Astrocyte (in vitro differentiated cells and primary cell): ENCODE measurements around the gene FGD5. TPM values are rescaled to one million over a fixed set of nuclear protein-coding genes. Genes with fewer than 3 reads are reported as not detected.

Source experiments
- DNase-seq: peaks from one replicate; pipeline ENCODE4 v3.0.0-alpha.2; 2010; ENCODE audit warnings: low read depth
- FAIRE-seq: peaks from 2 replicates; lab custom pipeline; 2011; peaks lifted over from hg19 to GRCh38; lab: Jason Lieb, UNC
- H2AFZ ChIP-seq: 2 replicates; pipeline ENCODE4 v1.6.0; 2012; ENCODE audit warnings: low read depth, low read length, inconsistent platforms
- H3K27ac ChIP-seq: 2 replicates; pipeline ENCODE4 v1.5.1; 2011; ENCODE audit warnings: low read depth, low read length, inconsistent platforms
- H3K27me3 ChIP-seq: 2 replicates; pipeline ENCODE4 v1.6.0; 2011; ENCODE audit warnings: low read length, inconsistent platforms; ENCODE audit not compliant: insufficient read depth
- H3K36me3 ChIP-seq: 2 replicates; pipeline ENCODE4 v1.5.1; 2011; ENCODE audit warnings: low read length, inconsistent platforms; ENCODE audit not compliant: insufficient read depth
- H3K4me1 ChIP-seq: 2 replicates; pipeline ENCODE4 v1.5.1; 2011; ENCODE audit warnings: low read length, inconsistent platforms; ENCODE audit not compliant: insufficient read depth
- H3K4me2 ChIP-seq: 2 replicates; pipeline ENCODE4 v1.6.0; 2012; ENCODE audit warnings: low read length, inconsistent platforms
- H3K4me3 ChIP-seq: 2 replicates; pipeline ENCODE4 v1.5.1; 2011; ENCODE audit warnings: low read depth, mild to moderate bottlenecking, low read length, inconsistent platforms; ENCODE audit not compliant: insufficient read depth
- H3K79me2 ChIP-seq: 2 replicates; pipeline ENCODE4 v1.6.0; 2012; ENCODE audit warnings: mild to moderate bottlenecking, low read length, inconsistent platforms; ENCODE audit not compliant: insufficient read depth
- H3K9ac ChIP-seq: 2 replicates; pipeline ENCODE4 v1.6.0; 2012; ENCODE audit warnings: mild to moderate bottlenecking, low read length, inconsistent platforms
- H3K9me3 ChIP-seq: 2 replicates; pipeline ENCODE4 v1.5.1; 2012; ENCODE audit warnings: low read depth, mild to moderate bottlenecking, low read length, inconsistent platforms; ENCODE audit not compliant: insufficient read depth
- H4K20me1 ChIP-seq: 2 replicates; pipeline ENCODE4 v1.6.0; 2012; ENCODE audit warnings: low read length, inconsistent platforms; ENCODE audit not compliant: insufficient read depth
- H3K27ac Mint-ChIP-seq: one replicate; pipeline ENCODE4 v1.8.0; 2021; ENCODE audit warnings: mild to moderate bottlenecking, mixed read lengths; ENCODE audit not compliant: unreplicated experiment
- H3K27me3 Mint-ChIP-seq: one replicate; pipeline ENCODE4 v1.8.0; 2021; ENCODE audit warnings: low read depth, mixed read lengths; ENCODE audit not compliant: unreplicated experiment
- H3K36me3 Mint-ChIP-seq: one replicate; pipeline ENCODE4 v1.8.0; 2021; ENCODE audit warnings: low read depth, mixed read lengths; ENCODE audit not compliant: unreplicated experiment
- H3K4me1 Mint-ChIP-seq: one replicate; pipeline ENCODE4 v1.8.0; 2021; ENCODE audit warnings: low read depth, mixed read lengths; ENCODE audit not compliant: unreplicated experiment
- H3K4me3 Mint-ChIP-seq: one replicate; pipeline ENCODE4 v1.8.0; 2021; ENCODE audit warnings: mild to moderate bottlenecking, moderate library complexity, mixed read lengths; ENCODE audit not compliant: unreplicated experiment
- H3K9me3 Mint-ChIP-seq: one replicate; pipeline ENCODE4 v1.8.0; 2021; ENCODE audit warnings: mild to moderate bottlenecking, mixed read lengths; ENCODE audit not compliant: unreplicated experiment
- CTCF ChIP-seq: IDR thresholded peaks from 2 replicates; pipeline ENCODE4 v1.5.1; 2011; ENCODE audit warnings: low read depth, mild to moderate bottlenecking, inconsistent platforms, low read length, moderate library complexity; ENCODE audit not compliant: insufficient read depth
- EZH2 ChIP-seq: IDR thresholded peaks from 2 replicates; pipeline ENCODE4 v1.6.1; 2012; ENCODE audit warnings: mild to moderate bottlenecking, low read length, inconsistent platforms; ENCODE audit not compliant: insufficient read depth
- total RNA-seq: library from RNA; stranded (reverse); gene quantifications from 2 replicates; pipeline ENCODE4 v1.2.1, GENCODE V29; 2021

The FGD5 gene
- total RNA-seq, 1 donor from 2014 or later: 2.0 TPM

- Histone ChIP-seq H3K4me2 (peak within 1 kb of the TSS; percentile 94), H4K20me1 (peaks cover 41% of the 10 kb centered on the region), H3K36me3 (peaks cover 13% of the 10 kb centered on the region), H3K9me3 (no peaks in the 10 kb centered on the region), H3K9ac (peak within 1 kb of the TSS; percentile 98), H3K27me3 (no peaks in the 10 kb centered on the region), H3K4me1 (peaks cover 14% of the 10 kb centered on the region), H3K27ac (peak within 1 kb of the TSS; percentile 99), H3K4me3 (peak within 1 kb of the TSS; percentile 90), H3K79me2 (peaks cover 83% of the 10 kb centered on the region), H2AFZ (peak within 1 kb of the TSS; percentile 94)
- Mint-ChIP-seq H3K27ac (peak within 1 kb of the TSS; percentile 100), H3K4me1 (peaks cover 8% of the 10 kb centered on the region), H3K4me3 (peak within 1 kb of the TSS; percentile 95), H3K36me3 (peaks cover 7% of the 10 kb centered on the region), H3K27me3 (no peaks in the 10 kb centered on the region), H3K9me3 (no peaks in the 10 kb centered on the region)
- DNase-seq (peak; percentile 38), FAIRE-seq (no peak)
- TF ChIP-seq EZH2: no peak
- TF ChIP-seq CTCF: no peak
These were observed 128.5 kb downstream of the FGD5 start, which contains the start of gene NR2C2 for GRCh38 chr3:14947100-14947885. Gene NR2C2 (plus strand): TSS chr3:14947583. CDS start chr3:15003915, 56,332 bp downstream.

- TF ChIP-seq EZH2 (no peak), CTCF (no peak)
- H3K27me3 Mint-ChIP-seq: no peaks in the 10 kb centered on the region
- Histone ChIP-seq H2AFZ (peak overlapping the region; percentile 94), H3K4me1 (peaks cover 14% of the 10 kb centered on the region), H3K27ac (peak overlapping the region; percentile 99), H4K20me1 (peaks cover 42% of the 10 kb centered on the region), H3K9ac (peak overlapping the region; percentile 98), H3K36me3 (peaks cover 13% of the 10 kb centered on the region), H3K4me3 (peak overlapping the region; percentile 90), H3K27me3 (no peaks in the 10 kb centered on the region), H3K79me2 (peaks cover 87% of the 10 kb centered on the region), H3K4me2 (peak overlapping the region; percentile 100), H3K9me3 (no peaks in the 10 kb centered on the region)
- H3K36me3 Mint-ChIP-seq: peaks cover 7% of the 10 kb centered on the region
- peak overlapping the region; percentile 100 for H3K27ac Mint-ChIP-seq
- peak overlapping the region; percentile 95 for H3K4me3 Mint-ChIP-seq
- peak; percentile 88 for DNase-seq
- H3K4me1 Mint-ChIP-seq: peaks cover 6% of the 10 kb centered on the region
- H3K9me3 Mint-ChIP-seq: no peaks in the 10 kb centered on the region
- no peak for FAIRE-seq
These were observed 129.3 kb downstream of the FGD5 start for GRCh38 chr3:14947886-14948608.
